GM12865 (cell line): ENCODE data around the gene WFDC13.

Source experiments
- DNase-seq: peaks from one replicate; pipeline ENCODE4 v3.0.0; 2010; ENCODE audit warnings: low read depth
- H3K4me3 ChIP-seq: 2 replicates; pipeline ENCODE4 v1.5.1; 2011; ENCODE audit warnings: mild to moderate bottlenecking, low read depth, low read length, control low read depth
- CTCF ChIP-seq: IDR thresholded peaks from 2 replicates; pipeline ENCODE4 v1.5.1; 2011; ENCODE audit warnings: low read length, control low read depth, low read depth, inconsistent platforms; ENCODE audit not compliant: insufficient read depth; ENCODE audit errors: missing control alignments

WFDC13 gene

GRCh38 chr20:45735552-45735951 is 33.7 kb downstream of the WFDC13 start:
- no peak overlapping the region for H3K4me3 ChIP-seq
- peak; percentile 52 for DNase-seq
- no peak for TF ChIP-seq CTCF

- DNase-seq = no peak
- no peak for TF ChIP-seq CTCF
- H3K4me3 ChIP-seq = no peak overlapping the region
Measured at GRCh38 chr20:45735988-45736387, 34.1 kb downstream of the WFDC13 start.

GRCh38 chr20:45742596-45742995 is 40.8 kb downstream of the WFDC13 start:
- no peak for DNase-seq
- no peak overlapping the region for H3K4me3 ChIP-seq
- TF ChIP-seq CTCF = no peak

- H3K4me3 ChIP-seq = no peak overlapping the region
- TF ChIP-seq CTCF = no peak
- no peak for DNase-seq
Measured at GRCh38 chr20:45745015-45745414, 43.2 kb downstream of the WFDC13 start.

- no peak for TF ChIP-seq CTCF
- no peak overlapping the region for H3K4me3 ChIP-seq
- no peak for DNase-seq
Measured at GRCh38 chr20:45751721-45752120, 49.9 kb downstream of the WFDC13 start.

GRCh38 chr20:45752746-45753145 is 50.9 kb downstream of the WFDC13 start:
- TF ChIP-seq CTCF = no peak
- H3K4me3 ChIP-seq = no peak overlapping the region
- peak; percentile 28 for DNase-seq

GRCh38 chr20:45758096-45758495 is 56.3 kb downstream of the WFDC13 start:
- TF ChIP-seq CTCF = no peak
- DNase-seq = no peak
- H3K4me3 ChIP-seq = no peak overlapping the region
